ENCODE data around the gene ZNF142.

- no peak for TF ChIP-seq CTCF (IDR thresholded peaks at IDR 0.05)
- TF ChIP-seq POLR2A (IDR thresholded peaks at IDR 0.05) = no peak
Measured at GRCh38 chr2:218659258-218659987, at the start of gene ZNF142, which contains the start of gene BCS1L.

All from lower leg skin (tissue), 3 donors.